IgD-negative memory B cell (primary cell): ENCODE data around the gene PRDM15. TPM values are rescaled to one million over a fixed set of nuclear protein-coding genes. Genes with fewer than 3 reads are reported as not detected.

Experiments used
- H3K27ac Mint-ChIP-seq, 3 donors: one replicate each; pipeline ENCODE4 v1.8.0; 2020 to 2022; ENCODE audit warnings: mild to moderate bottlenecking in 3 of 3, mixed read lengths in 3 of 3, moderate library complexity in 1 of 3
- H3K27me3 Mint-ChIP-seq: one replicate; pipeline ENCODE4 v1.8.0; 2021; ENCODE audit warnings: mixed read lengths
- H3K36me3 Mint-ChIP-seq: one replicate; pipeline ENCODE4 v1.8.0; 2020; ENCODE audit warnings: mild to moderate bottlenecking, mixed read lengths
- H3K4me1 Mint-ChIP-seq, 3 donors: one replicate each; pipeline ENCODE4 v1.8.0; 2020 to 2022; ENCODE audit warnings: mixed read lengths in 3 of 3, mild to moderate bottlenecking in 1 of 3
- H3K4me3 Mint-ChIP-seq, 4 donors: one replicate each; pipeline ENCODE4 v1.8.0; 2020 to 2022; ENCODE audit warnings: mild to moderate bottlenecking in 4 of 4, mixed read lengths in 4 of 4, moderate library complexity in 3 of 4
- H3K9me3 Mint-ChIP-seq, 3 donors: one replicate each; pipeline ENCODE4 v1.8.0; 2020 to 2021; ENCODE audit warnings: mixed read lengths in 3 of 3, mild to moderate bottlenecking in 1 of 3
- polyA plus RNA-seq: library from polyadenylated mRNA; unstranded; fragments of 300-500 nt; fragmentation: Illumina TruSeq; gene quantifications from one replicate; pipeline ENCODE4 v1.2.3, GENCODE V29; 2021

PRDM15 gene
- polyA plus RNA-seq, 1 donor from 2014 or later = 5.6 TPM

DNA sequence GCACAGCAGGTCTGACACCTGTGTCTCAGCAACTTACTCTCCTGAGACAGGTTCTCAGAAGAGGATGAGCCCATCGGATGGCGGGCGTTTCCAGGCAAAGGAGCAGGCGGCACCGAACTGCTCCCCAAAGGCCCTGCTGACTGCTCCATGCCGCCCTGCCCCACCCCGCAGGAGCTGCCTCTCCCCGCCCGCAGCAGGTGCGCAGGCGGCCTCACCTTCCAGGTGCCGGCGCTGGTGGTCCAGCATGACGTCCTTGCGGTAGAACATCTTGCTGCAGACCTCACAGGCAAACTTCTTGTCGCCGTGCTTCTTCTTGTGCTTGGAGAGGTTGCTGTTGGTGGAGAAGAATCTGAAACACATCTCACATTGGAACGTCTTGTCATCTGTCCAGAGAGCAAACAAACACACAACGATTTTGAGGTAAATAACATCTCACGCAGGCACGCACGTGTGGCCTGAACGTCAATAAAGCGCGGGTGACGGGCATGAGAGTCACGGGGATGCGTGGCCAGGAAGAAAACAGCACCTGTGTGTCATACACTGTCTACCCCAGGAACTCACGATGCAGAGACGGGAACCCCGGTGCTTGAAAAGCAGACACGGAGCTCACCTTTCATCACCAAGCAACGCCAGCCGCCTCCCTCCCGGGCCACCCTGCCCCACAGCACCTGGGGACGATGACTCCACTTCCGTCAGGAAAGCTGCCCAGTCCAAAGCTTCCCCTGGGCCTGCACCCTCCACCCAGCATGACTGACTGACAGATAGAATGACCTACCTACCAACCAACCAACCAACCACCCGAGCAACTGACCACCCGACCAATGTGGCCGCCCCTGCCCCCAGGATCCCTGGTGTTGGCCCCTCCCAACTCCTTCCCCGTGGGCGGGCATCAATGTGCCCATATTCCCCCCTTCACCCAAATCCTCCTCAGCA is 50.9 kb downstream of the PRDM15 start:
- Mint-ChIP-seq H3K36me3 (no peaks in the 10 kb centered on the region), H3K4me3 (no peak overlapping the region), H3K27me3 (no peaks in the 10 kb centered on the region), H3K4me1 (peaks cover 5 to 10% (median 7%) of the 10 kb centered on the region in 3 donors), H3K27ac (no peak overlapping the region), H3K9me3 (no peaks in the 10 kb centered on the region)

DNA sequence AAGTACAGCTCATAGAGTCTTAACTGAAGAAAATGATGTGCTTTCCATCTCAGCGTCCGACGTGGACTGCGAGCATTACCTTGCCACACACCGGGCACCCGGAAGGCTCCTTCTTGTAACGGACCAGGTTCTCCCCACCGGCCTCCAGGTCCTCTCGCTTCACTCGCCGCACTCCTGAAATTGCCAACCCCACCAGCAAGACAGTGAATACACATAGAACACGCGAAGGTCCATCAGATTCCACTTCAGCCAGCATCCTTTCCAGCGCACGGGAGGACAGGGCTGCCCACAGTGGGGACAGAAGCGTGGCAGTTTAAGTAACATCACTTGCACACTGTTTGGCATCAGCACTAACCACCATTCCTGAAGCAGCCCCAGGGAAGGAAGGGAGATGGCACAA is 53.3 kb downstream of the PRDM15 start:
- no peaks in the 10 kb centered on the region for H3K36me3 Mint-ChIP-seq
- no peak overlapping the region for H3K27ac Mint-ChIP-seq
- no peaks in the 10 kb centered on the region for H3K27me3 Mint-ChIP-seq
- no peak overlapping the region for H3K4me3 Mint-ChIP-seq
- no peaks in the 10 kb centered on the region for H3K4me1 Mint-ChIP-seq
- no peaks in the 10 kb centered on the region for H3K9me3 Mint-ChIP-seq

GRCh38 chr21:41825216-41825615 is 53.9 kb downstream of the PRDM15 start:
- Mint-ChIP-seq H3K9me3 (no peaks in the 10 kb centered on the region), H3K36me3 (no peaks in the 10 kb centered on the region), H3K4me1 (no peaks in the 10 kb centered on the region), H3K27ac (no peak overlapping the region), H3K27me3 (no peaks in the 10 kb centered on the region), H3K4me3 (no peak overlapping the region)

DNA sequence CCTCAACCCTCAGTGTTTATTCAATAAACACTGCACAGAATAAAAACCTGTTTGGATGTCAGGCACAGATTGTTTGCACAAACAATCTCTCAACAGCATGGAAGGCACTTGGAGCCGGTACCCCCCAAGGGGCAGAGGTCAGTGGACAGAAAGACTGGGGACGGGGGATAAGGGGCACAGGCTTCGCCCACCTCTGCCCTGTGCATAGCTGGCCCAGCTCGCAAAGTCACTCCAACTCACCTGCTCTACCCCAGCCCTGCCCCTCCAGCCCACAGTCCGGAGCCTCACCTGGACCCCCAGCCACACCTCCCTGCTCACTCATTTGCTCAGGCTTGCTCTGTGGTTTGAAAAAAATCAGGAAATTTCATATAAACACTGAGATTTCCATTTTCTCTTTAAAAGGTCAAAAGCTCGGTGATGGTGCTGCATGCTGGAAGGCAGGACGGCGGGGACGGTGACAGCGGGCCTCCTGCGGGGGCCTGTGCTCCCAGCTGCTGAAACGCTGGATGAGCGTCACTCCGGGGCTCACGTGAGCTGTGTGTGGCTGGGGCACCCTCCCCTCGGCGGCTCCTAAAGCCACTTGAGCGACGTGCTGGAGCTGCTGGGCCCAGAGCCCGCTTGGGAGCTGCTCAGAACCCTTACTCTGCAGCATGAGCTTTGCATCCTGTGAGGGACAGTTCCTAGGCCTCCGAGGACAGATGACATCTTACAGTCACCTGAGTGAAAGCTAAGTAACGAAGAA is 54.5 kb downstream of the PRDM15 start:
- H3K27ac Mint-ChIP-seq = no peak overlapping the region

GRCh38 chr21:41823906-41824305 is 55.2 kb downstream of the PRDM15 start:
- Mint-ChIP-seq H3K9me3 (no peaks in the 10 kb centered on the region), H3K36me3 (peaks cover 1% of the 10 kb centered on the region), H3K4me3 (no peak overlapping the region), H3K27ac (no peak overlapping the region), H3K27me3 (no peaks in the 10 kb centered on the region), H3K4me1 (no peaks in the 10 kb centered on the region)

More for the DNA sequence above, 54.5 kb downstream of the PRDM15 start:
- no peaks in the 10 kb centered on the region for H3K27me3 Mint-ChIP-seq
- no peaks in the 10 kb centered on the region for H3K36me3 Mint-ChIP-seq
- H3K9me3 Mint-ChIP-seq = no peaks in the 10 kb centered on the region
- H3K4me1 Mint-ChIP-seq = no peaks in the 10 kb centered on the region
- H3K4me3 Mint-ChIP-seq = no peak overlapping the region

- Mint-ChIP-seq H3K9me3 (no peaks in the 10 kb centered on the region), H3K4me1 (no peaks in the 10 kb centered on the region), H3K36me3 (peaks cover 1% of the 10 kb centered on the region), H3K27ac (no peak overlapping the region), H3K27me3 (no peaks in the 10 kb centered on the region), H3K4me3 (no peak overlapping the region)
Measured at GRCh38 chr21:41823166-41823565, 56.0 kb downstream of the PRDM15 start.

- Mint-ChIP-seq H3K27ac (no peak overlapping the region), H3K4me3 (no peak overlapping the region), H3K4me1 (peaks cover 3 to 6% (median 4%) of the 10 kb centered on the region in 3 donors), H3K9me3 (no peaks in the 10 kb centered on the region), H3K36me3 (peaks cover 1% of the 10 kb centered on the region), H3K27me3 (no peaks in the 10 kb centered on the region)
Measured at GRCh38 chr21:41821756-41822431, 57.2 kb downstream of the PRDM15 start.

DNA sequence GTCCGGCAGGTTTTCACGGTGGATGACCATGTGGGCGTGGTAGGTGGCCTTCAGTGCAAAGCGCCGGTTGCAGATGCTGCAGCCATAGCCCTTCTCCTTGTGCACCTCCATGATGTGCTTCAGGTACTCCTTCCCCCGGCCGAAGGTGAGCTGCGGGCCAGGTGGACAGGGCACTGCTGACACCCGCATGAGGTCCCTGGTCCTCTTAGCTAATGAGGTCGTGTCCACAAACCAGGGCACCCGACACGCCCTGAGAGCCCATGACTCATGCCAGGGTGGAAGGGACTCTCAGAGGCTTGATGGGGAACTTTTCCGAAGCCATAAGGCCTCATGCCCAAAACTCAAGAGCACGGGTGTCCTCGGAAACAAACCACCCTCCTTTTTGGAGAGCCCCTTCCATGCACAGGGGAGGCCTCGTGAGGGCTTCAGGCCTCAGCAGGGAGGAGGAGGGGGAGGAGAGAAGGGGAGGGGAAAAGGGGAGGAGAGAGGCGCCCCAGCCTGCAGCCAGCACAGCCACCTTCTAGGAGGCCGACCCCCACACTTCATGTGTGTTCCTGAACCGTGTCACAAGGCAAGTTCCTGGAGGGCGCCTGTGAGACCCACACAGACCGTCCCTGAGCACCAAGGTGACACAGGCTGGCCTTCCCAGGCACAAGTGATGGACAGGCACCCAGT is 57.9 kb downstream of the PRDM15 start:
- Mint-ChIP-seq H3K27ac (no peak overlapping the region), H3K27me3 (no peaks in the 10 kb centered on the region), H3K4me1 (peaks cover 6 to 10% (median 8%) of the 10 kb centered on the region in 3 donors), H3K4me3 (no peak overlapping the region), H3K36me3 (peaks cover 1% of the 10 kb centered on the region), H3K9me3 (no peaks in the 10 kb centered on the region)

GRCh38 chr21:41820384-41821080 is 58.6 kb downstream of the PRDM15 start:
- Mint-ChIP-seq H3K27ac (peak overlapping the region in 1 of 3 donors; percentile 29), H3K9me3 (no peaks in the 10 kb centered on the region), H3K27me3 (no peaks in the 10 kb centered on the region), H3K4me3 (no peak overlapping the region), H3K4me1 (peaks cover 6 to 10% (median 8%) of the 10 kb centered on the region in 3 donors), H3K36me3 (peaks cover 1% of the 10 kb centered on the region)

GRCh38 chr21:41819856-41820281 is 59.3 kb downstream of the PRDM15 start:
- no peak overlapping the region for H3K4me3 Mint-ChIP-seq
- peak overlapping the region in 1 of 3 donors; percentile 29 for H3K27ac Mint-ChIP-seq
- H3K27me3 Mint-ChIP-seq = no peaks in the 10 kb centered on the region
- H3K36me3 Mint-ChIP-seq = peaks cover 1% of the 10 kb centered on the region
- H3K9me3 Mint-ChIP-seq = no peaks in the 10 kb centered on the region
- peaks cover 6 to 10% (median 8%) of the 10 kb centered on the region in 3 donors for H3K4me1 Mint-ChIP-seq

DNA sequence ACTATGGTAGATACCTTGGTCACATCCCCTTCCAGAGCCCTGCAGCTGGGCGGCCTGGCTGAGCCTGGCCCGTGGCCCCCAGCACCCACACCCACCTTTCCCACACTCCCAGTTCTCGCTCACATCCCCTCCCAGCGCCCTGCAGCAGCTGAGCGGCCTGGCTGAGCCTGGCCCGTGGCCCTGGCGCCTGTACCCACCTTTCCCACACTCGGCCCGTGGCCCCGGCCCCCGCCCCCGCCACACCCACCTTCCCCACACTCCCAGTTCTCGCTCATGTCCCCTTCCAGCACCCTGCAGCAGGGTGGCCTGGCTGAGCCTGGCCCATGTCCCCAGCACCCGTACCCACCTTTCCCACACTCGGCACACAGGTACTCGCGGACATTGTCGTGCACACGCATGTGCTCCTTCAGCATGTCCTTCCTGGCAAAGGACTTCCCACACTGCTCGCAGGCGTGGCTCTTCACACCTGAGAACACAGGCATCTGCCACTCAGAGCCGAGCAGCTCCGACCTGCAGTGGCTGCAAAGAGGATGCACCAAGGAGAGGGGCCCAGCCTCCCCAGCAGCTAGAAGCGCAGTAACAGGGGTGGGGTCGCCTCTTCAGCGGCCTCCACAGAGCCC is 59.8 kb downstream of the PRDM15 start:
- Mint-ChIP-seq H3K4me3 (no peak overlapping the region), H3K4me1 (peaks cover 6 to 10% (median 8%) of the 10 kb centered on the region in 3 donors), H3K36me3 (peaks cover 1% of the 10 kb centered on the region), H3K27me3 (no peaks in the 10 kb centered on the region), H3K27ac (no peak overlapping the region), H3K9me3 (no peaks in the 10 kb centered on the region)

DNA sequence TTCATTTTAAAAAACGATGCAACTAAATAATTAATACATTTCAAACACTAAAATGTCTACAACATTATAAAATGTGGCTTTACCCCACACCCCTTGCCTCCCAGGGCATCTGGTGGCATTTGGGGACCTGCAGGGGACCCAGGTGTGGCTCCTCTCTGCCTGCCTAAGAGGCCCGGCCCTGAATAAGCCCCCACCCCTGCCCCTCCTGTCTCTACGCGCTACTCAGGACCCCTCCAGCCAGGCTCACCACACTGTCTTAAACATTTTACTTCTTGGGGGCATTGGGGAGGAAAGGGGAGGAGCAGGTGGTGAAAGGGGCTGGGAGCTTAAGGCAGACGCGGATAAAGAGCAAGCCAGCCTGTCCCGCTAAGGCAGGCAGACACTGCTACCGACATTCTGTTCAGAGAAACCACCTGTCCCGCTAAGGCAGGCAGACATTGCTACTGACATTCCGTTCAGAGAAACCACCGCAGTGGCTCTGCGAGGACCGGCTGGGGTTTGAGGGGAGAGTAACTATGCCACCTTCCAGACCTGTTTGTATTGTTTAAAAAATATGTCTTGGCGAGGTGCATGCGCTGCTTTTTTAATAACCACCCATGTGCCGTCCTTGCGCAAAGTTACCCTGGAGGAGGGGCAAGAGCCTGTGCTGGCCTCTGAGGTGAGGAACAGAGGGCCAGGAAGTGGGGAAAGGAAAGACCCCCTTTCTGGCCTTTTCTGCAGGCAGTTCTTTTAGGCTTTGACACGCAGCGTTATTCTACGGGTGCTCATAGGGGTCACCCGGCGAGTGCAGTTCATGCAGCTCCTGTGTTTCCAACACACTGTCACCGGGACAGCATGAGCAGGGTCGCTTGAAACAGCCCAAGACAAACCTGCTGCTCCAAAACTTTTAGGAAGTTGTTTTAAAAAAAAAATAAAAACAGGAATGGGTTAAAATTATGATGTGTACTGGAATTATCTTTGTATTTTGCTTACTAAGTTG is 61.0 kb downstream of the PRDM15 start:
- Mint-ChIP-seq H3K4me1 (peaks cover 6 to 10% (median 8%) of the 10 kb centered on the region in 3 donors), H3K27me3 (no peaks in the 10 kb centered on the region), H3K36me3 (peaks cover 1% of the 10 kb centered on the region), H3K27ac (no peak overlapping the region), H3K4me3 (no peak overlapping the region), H3K9me3 (no peaks in the 10 kb centered on the region)

- no peaks in the 10 kb centered on the region for H3K9me3 Mint-ChIP-seq
Measured at GRCh38 chr21:41817228-41817627, 61.9 kb downstream of the PRDM15 start.

More at GRCh38 chr21:41817228-41817627, 61.9 kb downstream of the PRDM15 start:
- peaks cover 6 to 10% (median 8%) of the 10 kb centered on the region in 3 donors for H3K4me1 Mint-ChIP-seq
- H3K36me3 Mint-ChIP-seq = peaks cover 1% of the 10 kb centered on the region
- H3K27ac Mint-ChIP-seq = no peak overlapping the region
- H3K27me3 Mint-ChIP-seq = no peaks in the 10 kb centered on the region
- no peak overlapping the region for H3K4me3 Mint-ChIP-seq
